Fibroblast of skin of right biceps (primary cell): ENCODE results near the gene LRRC23.

Experiments
- DNase-seq: peaks from one replicate; pipeline ENCODE4 v3.0.0-alpha.2; 2013

The LRRC23 gene

GRCh38 chr12:6959058-6959804 is 54.6 kb downstream of the LRRC23 start:
- no peak for DNase-seq

GRCh38 chr12:6959805-6960592 is 55.4 kb downstream of the LRRC23 start:
- no peak for DNase-seq

GRCh38 chr12:6960593-6961277 is 56.1 kb downstream of the LRRC23 start:
- peak; percentile 42 for DNase-seq

GRCh38 chr12:6961278-6961694 is 56.7 kb downstream of the LRRC23 start:
- peak; percentile 28 for DNase-seq

GRCh38 chr12:6961695-6962284 is 57.2 kb downstream of the LRRC23 start:
- DNase-seq = peak; percentile 89

GRCh38 chr12:6962285-6963015 is 57.8 kb downstream of the LRRC23 start:
- DNase-seq = no peak

GRCh38 chr12:6963016-6963731 is 58.6 kb downstream of the LRRC23 start:
- no peak for DNase-seq
